GM12878 (cell line): ENCODE data around the gene BAAT. TPM values are rescaled to one million over a fixed set of nuclear protein-coding genes. Genes with fewer than 3 reads are reported as not detected.

Experiments
- ATAC-seq: fragments of 200-7000 bp; cut with Tn5 transposase; 3 replicates; pipeline ENCODE4 v1.9.1; 2020; ENCODE audit warnings: mild to moderate bottlenecking, moderate library complexity
- BruUV-seq: library from RNA; stranded (reverse); fragments of 400-500 nt; replicated peaks from 2 replicates; lab custom pipeline; 2021; lab: Mats Ljungman, UMichigan
- CTCF ChIA-PET: fragments of 300-600 bp; sonication (Branson Sonifier 250); formaldehyde crosslinking; extraction: SDS; loops from one replicate; lab custom pipeline; 2021; ENCODE audit warnings: inconsistent platforms; lab: Yijun Ruan, JAX
- POLR2A ChIA-PET: fragments of 350-600 bp; formaldehyde crosslinking; extraction: SDS; loops from one replicate; lab custom pipeline; 2021; ENCODE audit warnings: inconsistent platforms; lab: Charles Lee
- RAD21 ChIA-PET: fragments of 300-600 bp; sonication (Branson Sonifier 250); formaldehyde crosslinking; loops from one replicate; lab custom pipeline; 2023; ENCODE audit warnings: antibody characterized with exemption; ENCODE audit not compliant: unreplicated experiment; lab: Charles Lee
- SMC1A ChIA-PET: fragments of 300-600 bp; sonication (Branson Sonifier 250); formaldehyde crosslinking; loops from one replicate; lab custom pipeline; 2023; ENCODE audit not compliant: unreplicated experiment, uncharacterized antibody; lab: Charles Lee
- DNase-seq: peaks from one replicate; pipeline ENCODE4 v3.0.0-alpha.2; 2011; ENCODE audit warnings: low read depth, low spot score
- FAIRE-seq: peaks from 3 replicates; lab custom pipeline; 2011; peaks lifted over from hg19 to GRCh38; lab: Jason Lieb, UNC
- H2AFZ ChIP-seq: 2 replicates; pipeline ENCODE4 v1.6.0; 2011; ENCODE audit warnings: low read depth, low read length, control low read depth; ENCODE audit not compliant: control insufficient read depth
- H3K27ac ChIP-seq: 2 replicates; pipeline ENCODE4 v1.5.1; 2011; ENCODE audit warnings: control low read depth; ENCODE audit not compliant: control insufficient read depth, insufficient read depth
- H3K27me3 ChIP-seq, 2 experiments: replicated peaks in 1 of 2; 2 replicates each; pipeline versions ENCODE4 v1.6.0 to v1.6.1; 2011; ENCODE audit warnings: low read length in 1 of 2; ENCODE audit not compliant: control insufficient read depth in 2 of 2, insufficient read depth in 2 of 2
- H3K36me3 ChIP-seq, 2 experiments: 2 replicates each; pipeline ENCODE4 v1.5.1; 2011; ENCODE audit warnings: low read length in 1 of 2; ENCODE audit not compliant: control insufficient read depth in 2 of 2, insufficient read depth in 2 of 2
- H3K4me1 ChIP-seq: 2 replicates; pipeline ENCODE4 v1.6.1; 2011; ENCODE audit warnings: mild to moderate bottlenecking, low read length, moderate library complexity, mixed read lengths; ENCODE audit not compliant: control insufficient read depth, insufficient read depth
- H3K4me2 ChIP-seq: 2 replicates; pipeline ENCODE4 v1.6.0; 2011; ENCODE audit warnings: control low read depth; ENCODE audit not compliant: control insufficient read depth, insufficient read depth
- H3K4me3 ChIP-seq: fragments of 200-600 bp; sonication (generic); 2 replicates; pipeline ENCODE4 v1.5.1; 2016
- H3K79me2 ChIP-seq: 2 replicates; pipeline ENCODE4 v1.6.0; 2011; ENCODE audit warnings: low read length; ENCODE audit not compliant: control insufficient read depth, insufficient read depth
- H3K9ac ChIP-seq: 2 replicates; pipeline ENCODE4 v1.8.0; 2011; ENCODE audit warnings: low read length, control low read depth, mixed read lengths; ENCODE audit not compliant: control insufficient read depth, insufficient read depth
- H3K9me3 ChIP-seq: replicated peaks from 3 replicates; pipeline ENCODE4 v1.5.1; 2011; ENCODE audit warnings: mild to moderate bottlenecking, low read length; ENCODE audit not compliant: control insufficient read depth, insufficient read depth
- H4K20me1 ChIP-seq: 2 replicates; pipeline ENCODE4 v1.6.0; 2011; ENCODE audit not compliant: control insufficient read depth, insufficient read depth
- CHD2 ChIP-seq: IDR thresholded peaks from 2 replicates; pipeline ENCODE4 v1.6.1; 2011; ENCODE audit warnings: low read depth, low read length, improper control_type of control experiment, borderline replicate concordance
- CREB1 ChIP-seq: IDR thresholded peaks from 2 replicates; pipeline ENCODE4 v1.6.1; 2012; ENCODE audit warnings: low read depth, mild to moderate bottlenecking, inconsistent platforms
- CREM ChIP-seq: IDR thresholded peaks from 2 replicates; pipeline ENCODE4 v1.6.1; 2014; ENCODE audit warnings: antibody characterized with exemption, low read depth
- EZH2 ChIP-seq: IDR thresholded peaks from 2 replicates; pipeline ENCODE4 v1.6.1; 2012; ENCODE audit warnings: low read depth, mild to moderate bottlenecking, control low read depth, inconsistent platforms, low read length, borderline replicate concordance; ENCODE audit not compliant: control insufficient read depth
- NBN ChIP-seq: fragments of 450-650 bp; IDR thresholded peaks from 2 replicates; pipeline ENCODE4 v1.6.1; 2016
- NRF1 ChIP-seq: conservative IDR thresholded peaks from 2 replicates; pipeline ENCODE4 v1.6.1; 2011; ENCODE audit warnings: mild to moderate bottlenecking, low read depth, low read length, improper control_type of control experiment
- SMAD5 ChIP-seq: IDR thresholded peaks from 2 replicates; pipeline ENCODE4 v1.6.1; 2016; ENCODE audit warnings: antibody characterized with exemption, low read depth
- STAT1 ChIP-seq: fragments of 450-650 bp; conservative IDR thresholded peaks from 2 replicates; pipeline ENCODE4 v1.6.1; 2014; ENCODE audit warnings: antibody characterized with exemption, mild to moderate bottlenecking
- TCF7 ChIP-seq: IDR thresholded peaks from 2 replicates; pipeline ENCODE4 v1.6.1; 2014; ENCODE audit warnings: antibody characterized with exemption, borderline replicate concordance
- whole genome bisulfite sequencing: methylation state at CpG from one replicate; pipeline ENCODE4 v1.1.6; 2016; ENCODE audit warnings: low lambda C conversion rate; ENCODE audit not compliant: insufficient replicate concordance, insufficient coverage; ENCODE audit errors: missing lambda C conversion rate; 5-methylcytosine and 5-hydroxymethylcytosine counted together
- in situ Hi-C: fragments of 300-500 bp; cut with MboI; formaldehyde crosslinking; loops from 9 replicates; pipeline ENCODE4 v1.14.3; 2018; ENCODE audit warnings: mixed read lengths
- intact Hi-C: fragments of 100-400 bp; cut with micrococcal nuclease; formaldehyde crosslinking; loops from one replicate; pipeline ENCODE4 v1.14.2; 2022; ENCODE audit not compliant: unreplicated experiment
- polyA plus RNA-seq, 11 experiments: library from polyadenylated mRNA; depleted of rRNA in 4 of 11; unstranded in 6 of 11; stranded (reverse) in 5 of 11; fragments of >200 nt; fragmentation: Nextera tagmentation in 4 of 11; fragmentation: Illumina TruSeq in 1 of 11; extraction: Ambion mirVana in 4 of 11; extraction: Trizol in 1 of 11; gene quantifications; 1 replicate in 1 of 11; 2 replicates in 10 of 11; pipeline versions ENCODE4 v1.2.1 to v1.2.3, GENCODE V29; 2011 to 2016; ENCODE audit warnings: inconsistent platforms in 2 of 11, missing spikeins in 2 of 11, low read depth in 1 of 11
- total RNA-seq, 4 experiments: library from RNA; depleted of rRNA in 3 of 4; stranded (reverse); fragments of >200 nt in 3 of 4; fragmentation: Illumina TruSeq in 1 of 4; extraction: Trizol in 1 of 4; gene quantifications; 2 replicates each; pipeline versions ENCODE4 v1.2.1 to v1.2.3, GENCODE V29; 2013 to 2021
- TF ChIP-seq, protein P1 (sequence below): fragments of 450-650 bp; IDR thresholded peaks from 2 replicates; pipeline ENCODE4 v1.6.1; 2017; ENCODE audit warnings: mild to moderate bottlenecking, low read depth, inconsistent platforms; ENCODE audit not compliant: poor library complexity, severe bottlenecking

BAAT gene
- total and polyA plus RNA-seq, 10 of the 15 experiments (the other 5 are each of a cell fraction or from before 2014, with no cell fraction given): 0.02 to 0.26 (median 0.06) TPM; not detected in 2

DNA sequence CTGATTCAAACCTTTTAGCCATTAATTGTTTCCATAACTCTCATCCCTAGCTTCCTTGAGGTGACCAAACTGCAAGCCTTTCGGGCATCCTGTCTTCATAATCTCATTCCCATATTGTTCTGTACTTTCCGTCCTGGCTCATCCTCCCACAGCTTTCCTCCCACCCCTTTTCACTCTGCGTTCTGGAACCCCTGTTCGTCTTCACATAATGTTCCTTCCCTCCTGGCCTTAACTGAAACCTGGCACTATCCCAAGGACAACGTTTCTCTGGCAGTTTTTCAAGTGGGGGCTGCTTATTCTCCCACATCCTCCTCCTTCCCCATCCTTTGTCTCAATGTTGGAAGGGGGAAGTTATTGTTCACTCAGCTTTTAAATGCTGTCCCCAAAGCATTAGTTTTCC lies 15.3 kb upstream of the BAAT start (continued):
- TF ChIP-seq SMAD5 (no peak), CREM (no peak), STAT1 (no peak)
- TF ChIP-seq, protein P1, sequence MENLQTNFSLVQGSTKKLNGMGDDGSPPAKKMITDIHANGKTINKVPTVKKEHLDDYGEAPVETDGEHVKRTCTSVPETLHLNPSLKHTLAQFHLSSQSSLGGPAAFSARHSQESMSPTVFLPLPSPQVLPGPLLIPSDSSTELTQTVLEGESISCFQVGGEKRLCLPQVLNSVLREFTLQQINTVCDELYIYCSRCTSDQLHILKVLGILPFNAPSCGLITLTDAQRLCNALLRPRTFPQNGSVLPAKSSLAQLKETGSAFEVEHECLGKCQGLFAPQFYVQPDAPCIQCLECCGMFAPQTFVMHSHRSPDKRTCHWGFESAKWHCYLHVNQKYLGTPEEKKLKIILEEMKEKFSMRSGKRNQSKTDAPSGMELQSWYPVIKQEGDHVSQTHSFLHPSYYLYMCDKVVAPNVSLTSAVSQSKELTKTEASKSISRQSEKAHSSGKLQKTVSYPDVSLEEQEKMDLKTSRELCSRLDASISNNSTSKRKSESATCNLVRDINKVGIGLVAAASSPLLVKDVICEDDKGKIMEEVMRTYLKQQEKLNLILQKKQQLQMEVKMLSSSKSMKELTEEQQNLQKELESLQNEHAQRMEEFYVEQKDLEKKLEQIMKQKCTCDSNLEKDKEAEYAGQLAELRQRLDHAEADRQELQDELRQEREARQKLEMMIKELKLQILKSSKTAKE: no peak
- TF ChIP-seq, all 136 proteins: peak for 0

DNA sequence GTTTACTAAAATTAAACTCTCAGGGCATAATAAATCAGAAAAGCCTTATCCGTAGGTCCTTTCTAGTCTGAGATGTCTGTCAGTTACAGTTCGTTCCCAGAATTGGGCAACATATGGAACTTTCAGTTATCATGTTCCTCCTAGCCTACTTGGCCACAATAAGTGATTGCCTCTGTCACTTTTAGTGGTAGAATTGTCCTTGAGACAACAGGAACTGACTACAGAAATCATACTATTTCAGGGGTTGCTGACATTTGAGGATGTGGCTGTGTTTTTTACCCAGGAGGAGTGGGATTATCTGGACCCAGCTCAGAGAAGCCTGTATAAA lies 14.8 kb upstream of the BAAT start:
- H3K27ac ChIP-seq: peak overlapping the region; percentile 72
- ChIA-PET SMC1A (interaction anchor here (0.8 to 2.7 kb wide), 5 partner anchors 17 to 130 kb away, joined by 3 to 12 read pairs (median 4); no protein-coding TSS in a partner anchor), RAD21 (interaction anchor here (0.7 to 3.0 kb wide), 4 partner anchors 11 to 49 kb away, joined by 3 to 14 read pairs (median 8); no protein-coding TSS in a partner anchor), POLR2A (interaction anchor here (0.6 to 2.4 kb wide), 6 partner anchors 22 to 1051 kb away, joined by 3 to 16 read pairs (median 4); partner anchors contain the start of gene RNF20), CTCF (interaction anchor here (0.7 to 3.6 kb wide), 5 partner anchors 11 to 280 kb away, joined by 3 to 23 read pairs (median 3); no protein-coding TSS in a partner anchor)
- no peaks in the 10 kb centered on the region for H3K27me3 ChIP-seq
- peaks cover 0 to 28% of the 10 kb centered on the region in 2 experiments; a peak in 2 of 4 replicates for H3K36me3 ChIP-seq
- FAIRE-seq: no peak
- peak overlapping the region; percentile 94 for H3K4me2 ChIP-seq
- peak overlapping the region; percentile 76 for H3K9ac ChIP-seq
- no peak for ATAC-seq
- peaks cover 11% of the 10 kb centered on the region for H3K9me3 ChIP-seq
- no peak overlapping the region for H2AFZ ChIP-seq
- WGBS: 3% methylated on average over 2 of the region's 2 CpGs
- TF ChIP-seq NBN (no peak), NRF1 (no peak), CREB1 (no peak), TCF7 (no peak), EZH2 (no peak), CHD2 (no peak)
- H3K4me3 ChIP-seq: peak overlapping the region; percentile 80
- intact Hi-C loops (loop anchor here (2.0 to 5.0 kb wide), 2 partner anchors 48 to 133 kb away; partner anchors contain the start of gene RNF20), in situ Hi-C loops (loop anchor here (5.0 kb wide), 1 partner anchor 133 kb away; the partner anchor contains the start of gene RNF20)
- peaks cover 58% of the 10 kb centered on the region for H3K79me2 ChIP-seq
- H3K4me1 ChIP-seq: 0 out of 2 replicates have a peak, but pooled peaks cover 3% of the 10 kb centered on the region
- H4K20me1 ChIP-seq: no peaks in the 10 kb centered on the region
- no TSS peak for BruUV-seq
- no peak for DNase-seq
